Measurements from ENCODE around the gene IFI44L.

The IFI44L gene

GRCh38 chr1:78619803-78620579 lies at the start of gene IFI44L:
TSS of gene IFI44L (plus strand) at chr1:78620448. CDS start at chr1:78627916, 7,468 bp downstream.
- no peak for DNase-seq (ENCODE audit: low spot score)

- DNase-seq (ENCODE audit: low spot score) = no peak
These were observed 49.7 kb upstream of the IFI44L start for GRCh38 chr1:78570539-78570938.

DNA sequence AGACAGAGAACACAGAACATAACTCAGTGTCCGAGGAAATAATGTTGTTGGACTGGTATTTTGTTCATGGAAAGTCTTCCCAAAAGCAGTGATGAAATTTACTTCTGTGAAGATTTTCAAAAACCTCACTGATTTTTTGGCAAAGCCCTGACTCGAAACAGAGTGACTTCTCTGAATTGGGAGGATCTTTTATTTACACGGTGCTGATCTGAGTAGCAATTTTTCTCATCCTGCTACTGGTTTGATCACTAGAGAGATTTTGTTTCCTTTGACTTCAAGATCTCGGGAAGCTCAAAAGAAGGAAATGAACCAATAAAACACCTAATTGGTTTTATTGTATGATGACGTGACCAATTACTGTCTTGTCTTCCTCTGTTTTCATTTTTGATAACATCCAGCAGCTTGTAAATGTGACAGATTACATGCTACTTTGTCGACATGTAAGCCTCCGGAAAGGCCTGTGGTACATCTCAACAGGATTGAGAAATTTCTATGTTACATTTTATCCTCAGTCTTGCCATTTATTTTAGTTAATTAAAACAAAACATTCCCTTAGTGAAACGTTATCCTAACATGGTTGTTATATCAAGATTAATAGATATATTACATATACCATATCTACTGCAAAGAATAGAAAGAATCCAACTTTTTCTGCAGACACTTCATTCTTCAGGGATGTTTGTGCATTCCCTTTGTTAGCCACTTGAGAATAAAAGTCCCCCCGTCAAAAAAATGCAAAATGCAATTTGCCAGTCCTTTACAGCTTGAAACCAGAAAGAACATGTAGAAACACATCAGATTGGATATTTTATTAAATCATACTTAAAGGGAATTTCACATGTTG lies 42.8 kb upstream of the IFI44L start:
- DNase-seq (ENCODE audit: low spot score) = no peak

DNA sequence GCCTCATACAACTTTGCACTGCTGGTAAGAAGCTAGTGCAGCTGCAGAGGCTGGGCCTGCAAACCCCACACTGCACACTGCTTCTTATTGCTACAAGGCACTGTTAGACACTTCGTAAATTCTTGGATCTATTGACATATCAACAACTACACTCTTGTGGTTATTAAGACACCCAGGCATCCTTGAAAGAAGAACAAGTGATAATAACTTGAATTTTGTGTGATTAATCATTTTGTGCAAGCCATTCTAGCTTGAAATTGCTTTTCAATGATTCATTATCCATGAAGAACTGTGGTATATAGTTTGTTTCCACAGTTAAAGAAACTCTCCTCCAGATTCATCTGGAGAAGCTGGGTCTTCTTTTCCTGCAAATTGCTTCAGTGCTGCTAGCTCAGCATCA lies 33.7 kb upstream of the IFI44L start:
- DNase-seq (ENCODE audit: low spot score) = no peak

DNA sequence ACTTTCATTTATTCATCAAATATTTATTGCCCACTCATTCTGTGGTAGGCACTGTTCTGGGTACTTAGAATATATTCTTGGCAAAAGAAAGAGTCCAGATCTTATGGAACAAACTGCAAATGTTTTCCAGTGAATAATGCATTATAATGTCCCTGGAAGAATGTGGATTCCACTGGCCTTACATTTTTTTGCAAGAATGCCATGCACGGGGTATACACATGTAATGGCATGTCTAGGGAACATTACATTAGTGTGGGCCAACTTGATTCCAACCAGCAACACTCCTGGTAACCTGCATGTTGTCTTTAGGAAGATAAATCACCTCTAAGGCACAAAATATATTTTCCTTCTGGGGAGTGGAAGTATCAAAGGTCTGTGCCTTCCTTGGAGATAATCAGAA lies 33.0 kb upstream of the IFI44L start:
- DNase-seq (ENCODE audit: low spot score) = no peak

DNA sequence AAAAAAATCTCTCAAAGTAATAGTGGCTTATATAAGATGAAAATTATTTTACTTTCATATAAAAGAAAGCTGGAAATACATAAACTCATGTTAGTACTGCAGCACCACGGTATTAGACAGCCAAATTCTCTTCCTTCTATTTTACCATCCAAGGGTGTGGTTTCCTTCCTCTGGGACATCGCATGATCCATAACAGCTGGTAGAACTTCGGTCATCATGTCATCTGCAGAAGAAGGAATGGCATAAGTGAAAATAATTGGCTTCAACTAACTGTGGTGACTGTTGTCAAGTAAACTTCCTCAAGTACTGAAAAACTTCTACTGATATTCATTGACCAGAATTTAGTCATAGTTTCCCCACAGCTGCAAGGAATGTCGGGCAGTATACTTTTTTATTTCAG lies 28.3 kb upstream of the IFI44L start:
- DNase-seq (ENCODE audit: low spot score) = no peak

DNA sequence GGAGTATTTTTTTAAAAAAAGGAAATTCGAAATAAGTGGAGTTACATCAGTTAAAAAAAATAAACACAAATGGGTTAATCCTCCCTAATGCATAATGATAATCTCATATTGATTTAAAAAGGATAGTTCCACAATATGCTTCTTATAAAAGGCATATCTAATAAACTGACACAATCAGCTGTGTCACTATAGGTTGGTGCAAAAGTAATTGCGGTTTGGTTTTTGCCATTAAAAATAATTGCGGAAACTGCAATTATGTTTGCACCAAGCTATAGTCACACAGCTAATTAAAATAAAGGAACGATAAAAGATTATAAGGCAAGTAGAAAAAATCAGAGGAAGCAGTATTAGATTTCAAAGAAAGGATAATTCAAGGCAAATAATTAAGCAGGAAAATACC lies 21.0 kb upstream of the IFI44L start:
- no peak for DNase-seq (ENCODE audit: low spot score)

DNA sequence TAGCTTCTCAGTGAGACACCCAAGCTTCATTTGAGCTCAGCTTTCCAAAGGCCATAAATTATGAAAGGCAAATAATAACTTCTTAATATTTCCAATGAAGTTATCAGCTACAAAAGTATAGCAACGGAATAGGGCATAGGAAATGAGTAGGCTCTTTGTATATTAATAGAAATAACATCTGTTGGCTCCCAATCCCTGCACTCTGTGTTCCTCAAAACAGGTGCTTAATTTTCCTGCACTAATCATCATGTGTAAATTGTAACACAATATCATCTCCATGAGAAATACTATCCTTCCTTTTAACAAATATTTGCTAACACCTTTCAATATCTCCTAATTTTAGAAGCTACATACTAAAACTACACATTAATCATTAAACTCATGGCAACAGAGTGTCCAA lies 19.2 kb upstream of the IFI44L start:
- DNase-seq (ENCODE audit: low spot score) = no peak

- no peak for DNase-seq (ENCODE audit: low spot score)
These were observed 17.0 kb upstream of the IFI44L start for GRCh38 chr1:78603206-78603605.

- no peak for DNase-seq (ENCODE audit: low spot score)
These were observed 15.6 kb upstream of the IFI44L start for GRCh38 chr1:78604643-78605042.

DNA sequence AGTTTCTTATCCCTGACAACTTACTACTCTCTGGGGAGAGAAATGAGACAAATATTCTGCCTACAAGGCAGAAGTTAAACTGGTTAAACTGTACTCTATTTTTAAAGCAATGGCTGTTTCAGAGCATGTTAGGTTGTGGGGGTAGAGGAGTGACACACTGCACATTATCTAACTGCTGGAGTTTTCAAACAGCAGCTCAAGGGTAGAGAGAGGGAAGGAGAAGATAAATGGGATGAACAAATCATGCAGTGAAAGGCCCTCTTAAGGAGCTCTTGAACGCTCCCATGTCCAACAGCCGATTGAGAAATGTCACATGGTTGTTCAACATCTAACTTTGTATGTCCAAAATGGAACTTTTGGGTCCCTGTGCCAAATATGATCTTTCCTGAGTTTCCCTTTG lies 14.0 kb upstream of the IFI44L start:
- no peak for DNase-seq (ENCODE audit: low spot score)

DNA sequence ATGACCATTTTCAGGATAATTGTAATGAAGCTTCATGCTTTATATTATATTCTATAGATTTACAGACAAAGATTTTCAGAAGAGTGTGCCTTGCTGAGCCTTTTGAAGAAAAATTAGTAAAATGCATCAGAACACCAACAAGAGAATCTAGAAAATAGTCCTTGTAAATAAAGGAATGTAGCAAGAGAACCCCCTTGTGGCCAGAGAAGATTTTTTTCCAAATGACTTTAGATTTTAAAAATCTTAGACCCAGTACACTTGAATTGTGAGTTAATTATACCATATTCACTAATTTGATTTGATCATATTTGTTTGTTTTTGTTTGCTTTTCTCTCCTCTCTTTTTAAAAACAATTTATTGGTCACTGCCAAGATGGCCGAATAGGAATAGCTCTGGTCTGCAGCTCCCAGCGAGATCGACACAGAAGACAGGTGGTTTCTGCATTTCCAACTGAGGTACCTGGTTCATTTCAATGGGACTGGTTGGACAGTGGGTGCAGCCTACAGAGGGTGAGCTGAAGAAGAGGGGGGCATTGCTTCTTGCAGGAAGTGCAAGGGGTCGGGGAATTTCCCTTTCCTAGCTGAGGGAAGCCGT lies 12.8 kb upstream of the IFI44L start:
- no peak for DNase-seq (ENCODE audit: low spot score)

- DNase-seq (ENCODE audit: low spot score) = no peak
These were observed 12.3 kb upstream of the IFI44L start for GRCh38 chr1:78607944-78608343.

- DNase-seq (ENCODE audit: low spot score) = peak; percentile 89
These were observed 2.6 kb upstream of the IFI44L start for GRCh38 chr1:78617615-78618026.

- no peak for DNase-seq (ENCODE audit: low spot score)
These were observed 1.2 kb upstream of the IFI44L start for GRCh38 chr1:78619032-78619431.

- DNase-seq (ENCODE audit: low spot score) = no peak
These were observed 824 bp upstream of the IFI44L start for GRCh38 chr1:78619446-78619802.

- no peak for DNase-seq (ENCODE audit: low spot score)
These were observed 418 bp downstream of the IFI44L start for GRCh38 chr1:78620666-78621065.

GRCh38 chr1:78622548-78622947 lies 2.3 kb downstream of the IFI44L start:
- DNase-seq (ENCODE audit: low spot score) = no peak

DNA sequence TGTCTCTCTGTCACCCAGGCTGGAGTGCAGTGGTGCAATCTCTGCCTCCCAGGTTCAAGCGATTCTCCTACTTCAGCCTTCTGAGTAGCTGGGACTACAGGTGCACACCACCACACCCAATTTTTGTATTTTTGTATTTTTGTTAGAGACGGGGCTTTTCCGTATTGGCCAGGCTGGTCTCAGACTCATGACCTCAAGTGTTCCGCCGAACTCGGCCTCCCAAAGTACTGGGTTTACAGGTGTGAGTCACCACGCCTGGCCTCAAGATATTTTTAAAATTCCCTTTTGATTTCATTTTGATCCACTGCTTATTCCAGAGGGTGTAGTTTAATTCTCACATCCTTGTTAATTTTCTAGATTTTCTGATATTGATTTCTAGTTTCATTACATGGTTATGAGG lies 3.8 kb downstream of the IFI44L start:
- DNase-seq (ENCODE audit: low spot score) = no peak

DNA sequence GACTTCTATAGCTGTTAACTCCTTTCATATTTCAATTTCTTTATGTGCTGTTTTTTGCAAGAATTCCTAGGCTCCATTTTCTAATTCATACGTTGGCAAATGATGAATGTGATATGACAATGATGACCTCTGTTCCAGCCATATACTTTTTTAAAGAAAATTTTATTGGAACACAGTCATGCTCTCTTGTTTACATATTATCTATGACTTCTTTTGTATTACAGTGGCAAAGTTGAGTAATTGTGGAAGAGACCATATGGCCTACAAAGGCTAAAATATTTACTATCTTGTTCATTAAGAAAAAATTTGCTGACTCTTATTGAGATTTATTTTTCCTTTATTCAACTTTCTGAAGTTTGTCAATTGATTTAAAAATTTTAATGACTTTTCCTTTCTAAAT lies 7.1 kb downstream of the IFI44L start:
- no peak for DNase-seq (ENCODE audit: low spot score)

DNA sequence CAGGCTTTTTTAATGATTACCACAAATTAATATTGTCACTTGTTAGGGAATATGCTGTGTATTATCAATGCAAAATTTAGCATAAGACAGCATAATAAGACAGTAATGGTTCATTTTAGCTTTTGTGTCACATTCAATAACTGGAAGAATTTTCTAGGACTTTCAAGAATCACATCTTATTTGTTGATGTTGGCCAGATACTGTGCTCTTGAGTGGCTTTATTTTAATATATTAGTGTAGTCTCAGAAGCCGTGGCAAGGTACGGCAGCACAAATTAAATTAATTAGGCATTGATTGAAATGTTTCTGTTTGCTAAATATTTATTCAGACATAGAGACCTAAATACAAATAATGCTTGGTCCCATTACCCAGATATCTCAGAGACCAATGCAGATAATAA lies 10.4 kb downstream of the IFI44L start:
- no peak for DNase-seq (ENCODE audit: low spot score)

DNA sequence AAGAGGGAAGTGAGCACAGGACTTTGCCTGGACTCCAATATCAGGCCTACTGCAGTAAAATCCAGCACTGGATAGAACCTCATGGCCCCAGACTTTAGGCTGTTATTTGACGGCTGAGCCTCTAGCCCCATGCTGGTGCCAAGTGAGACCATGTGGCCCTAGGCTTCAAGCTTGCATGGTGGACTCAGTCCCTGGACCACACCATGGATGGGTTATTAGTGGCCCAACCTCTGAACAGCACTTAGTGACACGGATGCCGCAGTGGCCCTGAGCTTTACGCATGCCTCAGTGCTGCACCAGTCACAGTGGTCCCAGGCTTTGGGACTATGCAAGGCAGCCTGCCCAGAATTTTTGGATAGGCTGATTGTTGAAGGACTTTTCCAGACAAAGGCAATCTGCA lies 13.0 kb downstream of the IFI44L start:
- no peak for DNase-seq (ENCODE audit: low spot score)

GRCh38 chr1:78640462-78640861 lies 20.2 kb downstream of the IFI44L start:
- DNase-seq (ENCODE audit: low spot score) = no peak

Data from putamen (tissue), 1 donor.